GM23248 (cell line): ENCODE results near the gene TEDC2. TPM values are rescaled to one million over a fixed set of nuclear protein-coding genes. Genes with fewer than 3 reads are reported as not detected.
A peak's percentile ranks its signal among the peaks of the same experiment; 100 is the strongest.

Source experiments
- DNase-seq: peaks from one replicate; pipeline ENCODE4 v3.0.0-alpha.2; 2015
- H2AFZ ChIP-seq: fragments of 200-600 bp; sonication (generic); 2 replicates; pipeline ENCODE4 v1.6.1; 2016; ENCODE audit warnings: antibody characterized with exemption
- H3F3A ChIP-seq: fragments of 200-600 bp; sonication (generic); 2 replicates; pipeline ENCODE4 v1.6.1; 2016; ENCODE audit warnings: mild to moderate bottlenecking, antibody characterized with exemption, mixed run types; ENCODE audit not compliant: insufficient read depth
- H3K27ac ChIP-seq: fragments of 200-600 bp; sonication (generic); 2 replicates; pipeline ENCODE4 v1.5.1; 2016; ENCODE audit warnings: mild to moderate bottlenecking
- H3K27me3 ChIP-seq: fragments of 200-600 bp; sonication (generic); replicated peaks from 2 replicates; pipeline ENCODE4 v1.6.1; 2016; ENCODE audit warnings: mild to moderate bottlenecking; ENCODE audit not compliant: insufficient read depth
- H3K36me3 ChIP-seq: fragments of 200-600 bp; sonication (generic); 2 replicates; pipeline ENCODE4 v1.6.1; 2016; ENCODE audit warnings: low read depth, mild to moderate bottlenecking
- H3K4me1 ChIP-seq: fragments of 200-600 bp; sonication (generic); 2 replicates; pipeline ENCODE4 v1.6.1; 2016; ENCODE audit warnings: mild to moderate bottlenecking; ENCODE audit not compliant: insufficient read depth
- H3K4me2 ChIP-seq: fragments of 200-600 bp; sonication (generic); one replicate; pipeline ENCODE4 v1.6.1; 2016; ENCODE audit warnings: mild to moderate bottlenecking; ENCODE audit not compliant: unreplicated experiment
- H3K4me3 ChIP-seq: fragments of 200-600 bp; sonication (generic); 2 replicates; pipeline ENCODE4 v1.5.1; 2016; ENCODE audit warnings: mild to moderate bottlenecking
- H3K79me2 ChIP-seq: fragments of 200-600 bp; sonication (generic); 2 replicates; pipeline ENCODE4 v1.6.1; 2016; ENCODE audit warnings: mild to moderate bottlenecking; ENCODE audit not compliant: insufficient read depth
- H3K9ac ChIP-seq: fragments of 200-600 bp; sonication (generic); 2 replicates; pipeline ENCODE4 v1.6.1; 2016; ENCODE audit warnings: mild to moderate bottlenecking
- H3K9me2 ChIP-seq: fragments of 200-600 bp; sonication (generic); 2 replicates; pipeline ENCODE4 v1.6.1; 2016; ENCODE audit warnings: mixed run types, mild to moderate bottlenecking, moderate library complexity; ENCODE audit not compliant: insufficient read depth
- H3K9me3 ChIP-seq: fragments of 200-600 bp; sonication (generic); one replicate; pipeline ENCODE4 v1.6.1; 2017; ENCODE audit warnings: low read depth
- H4K20me1 ChIP-seq: fragments of 200-600 bp; sonication (generic); 2 replicates; pipeline ENCODE4 v1.6.0; 2016; ENCODE audit not compliant: insufficient read depth
- EZH2 ChIP-seq: fragments of 200-600 bp; sonication (generic); IDR thresholded peaks from 2 replicates; pipeline ENCODE4 v1.6.1; 2018; ENCODE audit warnings: antibody characterized with exemption, mild to moderate bottlenecking; ENCODE audit not compliant: insufficient read depth, poor library complexity, severe bottlenecking
- EZH2phosphoT487 ChIP-seq: fragments of 200-600 bp; sonication (generic); IDR thresholded peaks from 2 replicates; pipeline ENCODE4 v1.6.1; 2018; ENCODE audit warnings: antibody characterized with exemption, moderate library complexity, mild to moderate bottlenecking, low read depth; ENCODE audit not compliant: insufficient read depth
- WGBS, 2 experiments: methylation state at CpG; one replicate each; pipeline ENCODE4 v1.1.6; 2015 to 2017; ENCODE audit warnings: low lambda C conversion rate in 2 of 2, low coverage in 1 of 2; ENCODE audit errors: missing lambda C conversion rate in 2 of 2; 5-methylcytosine and 5-hydroxymethylcytosine counted together
- in situ Hi-C: fragments of 300-500 bp; cut with MboI; formaldehyde crosslinking; loops from 2 replicates; pipeline ENCODE4 v1.15.0; 2020
- polyA plus RNA-seq: library from polyadenylated mRNA; unstranded; fragments of >200 nt; fragmentation: Nextera tagmentation; extraction: Ambion mirVana; gene quantifications from 2 replicates; pipeline ENCODE4 v1.2.1, GENCODE V29; 2016
- total RNA-seq: library from RNA; depleted of rRNA; stranded (reverse); fragments of >200 nt; shearing (Covaris generic); gene quantifications from 2 replicates; pipeline ENCODE4 v1.2.3, GENCODE V29; 2014

The TEDC2 gene
- total and polyA plus RNA-seq, 2 experiments from 2014 or later = 4.8 to 6.8 TPM

GRCh38 chr16:2465653-2466415 is 5.9 kb downstream of the TEDC2 start:
- in situ Hi-C loops = no loop called here
- no peaks in the 10 kb centered on the region for H3K9me3 ChIP-seq

DNA sequence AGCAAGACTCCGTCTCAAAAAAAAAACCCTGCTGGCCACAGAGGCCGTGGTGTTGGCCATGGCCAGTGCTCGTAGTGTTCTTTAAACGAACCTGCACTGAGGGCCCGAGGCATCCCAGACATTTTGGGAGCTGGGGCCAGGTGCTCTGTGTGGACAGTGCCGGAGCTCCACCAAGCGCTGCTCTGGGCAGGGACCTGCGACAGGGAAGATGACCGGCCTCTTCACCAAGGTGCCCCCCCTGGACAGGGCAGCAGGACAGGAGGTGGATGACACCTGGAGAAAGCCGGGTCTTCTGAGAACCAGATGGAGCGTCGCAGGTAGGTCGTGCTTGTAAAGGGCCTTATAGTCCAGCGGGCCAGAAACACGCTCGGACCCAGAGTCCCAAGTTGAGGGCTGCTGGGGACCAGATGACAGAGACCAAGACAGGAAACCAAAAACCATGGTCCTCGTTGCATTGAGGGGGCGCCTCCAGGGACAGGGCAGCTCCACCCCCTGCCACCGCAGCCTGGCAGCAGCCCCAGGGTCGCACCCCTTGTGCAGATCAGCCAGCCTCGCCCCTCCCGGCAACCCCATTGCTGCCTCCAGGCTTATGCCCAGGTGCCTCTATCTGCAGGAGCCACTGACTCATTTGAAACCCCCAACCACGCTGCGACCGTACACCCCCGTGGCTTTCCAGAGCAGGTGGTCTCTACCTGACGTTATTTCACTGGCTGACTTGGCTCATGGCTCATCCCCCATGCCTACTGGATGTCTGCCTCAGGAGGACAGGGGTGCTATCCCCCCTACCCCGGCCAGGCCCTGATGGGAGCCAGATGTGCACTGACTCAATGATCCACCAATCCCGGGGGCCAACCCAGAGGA is 7.0 kb downstream of the TEDC2 start:
- no peaks in the 10 kb centered on the region for H3K27me3 ChIP-seq
- H3K4me1 ChIP-seq = no peaks in the 10 kb centered on the region
- H4K20me1 ChIP-seq = no peaks in the 10 kb centered on the region
- no peaks in the 10 kb centered on the region for H3K9me2 ChIP-seq
- H3K36me3 ChIP-seq = no peaks in the 10 kb centered on the region
- DNase-seq = no peak
- H2AFZ ChIP-seq = no peak overlapping the region
- H3K4me2 ChIP-seq = peak overlapping the region; percentile 77
- no peak overlapping the region for H3K27ac ChIP-seq
- peak overlapping the region; percentile 66; the same call in 1 of the 2 replicates for H3K4me3 ChIP-seq
- WGBS, 2 experiments = 75 to 78% methylated on average over 26 to 29 of the region's 29 CpGs
- H3F3A ChIP-seq = no peaks in the 10 kb centered on the region
- in situ Hi-C loops = no loop called here
- no peak for TF ChIP-seq EZH2
- no peak for TF ChIP-seq EZH2phosphoT487
- no peaks in the 10 kb centered on the region for H3K9me3 ChIP-seq
- peak overlapping the region; percentile 78 for H3K9ac ChIP-seq
- H3K79me2 ChIP-seq = no peaks in the 10 kb centered on the region

More at GRCh38 chr16:2465653-2466415, 5.9 kb downstream of the TEDC2 start:
- no peak overlapping the region for H2AFZ ChIP-seq
- no peak overlapping the region for H3K4me3 ChIP-seq
- peak; percentile 34 for DNase-seq
- no peaks in the 10 kb centered on the region for H4K20me1 ChIP-seq
- no peaks in the 10 kb centered on the region for H3K79me2 ChIP-seq
- H3K27ac ChIP-seq = no peak overlapping the region
- no peaks in the 10 kb centered on the region for H3K4me1 ChIP-seq
- no peaks in the 10 kb centered on the region for H3K9me2 ChIP-seq
- H3K36me3 ChIP-seq = no peaks in the 10 kb centered on the region
- H3K4me2 ChIP-seq = no peak overlapping the region
- H3F3A ChIP-seq = no peaks in the 10 kb centered on the region
- no peaks in the 10 kb centered on the region for H3K27me3 ChIP-seq
- no peak overlapping the region for H3K9ac ChIP-seq
- TF ChIP-seq EZH2phosphoT487 = no peak
- TF ChIP-seq EZH2 = no peak
- WGBS, 2 experiments = 67 to 72% methylated on average over 12 of the region's 12 CpGs

DNA sequence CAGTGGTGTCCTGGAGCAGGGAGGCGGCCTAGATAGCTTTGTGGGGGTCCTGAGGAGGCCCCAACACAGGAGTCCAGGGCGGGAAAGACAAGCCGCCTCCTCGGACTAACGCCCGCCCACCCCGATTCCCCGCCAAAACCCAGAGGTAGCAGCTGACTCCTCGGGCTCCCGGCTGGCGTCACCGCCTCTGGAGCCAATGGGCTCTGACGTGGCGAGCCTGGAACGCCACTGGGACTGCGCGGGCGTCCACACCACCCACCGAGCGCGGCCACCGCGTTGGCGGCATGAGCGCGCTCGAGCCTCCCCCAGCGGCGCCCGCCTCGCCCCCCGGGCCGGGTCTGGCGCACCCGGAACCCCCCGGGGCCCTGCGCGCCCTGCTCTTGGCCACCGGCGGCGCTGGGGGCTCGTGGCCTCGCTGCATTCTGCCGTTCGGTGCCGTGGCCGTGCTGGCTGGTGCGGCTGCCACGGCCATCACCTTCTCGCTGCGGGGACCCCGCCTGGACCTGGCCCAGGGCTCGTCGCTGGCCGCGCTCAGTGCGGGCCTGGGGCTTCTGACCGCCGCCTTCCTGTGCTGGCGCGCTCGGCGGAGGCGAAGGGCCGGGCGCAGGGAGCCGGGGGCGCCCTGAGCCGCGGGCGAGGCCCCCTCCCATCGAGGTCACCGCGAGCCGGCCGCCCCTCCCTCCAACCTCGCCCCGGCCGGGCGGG is 7.8 kb downstream of the TEDC2 start:
- DNase-seq = peak; percentile 93
- 1 to 2% methylated on average over 49 to 56 of the region's 80 CpGs for WGBS, 2 experiments
- Histone ChIP-seq H3K27me3 (no peaks in the 10 kb centered on the region), H3K9me2 (no peaks in the 10 kb centered on the region), H3K4me3 (peak overlapping the region; percentile 66), H3K9me3 (no peaks in the 10 kb centered on the region), H3K79me2 (no peaks in the 10 kb centered on the region), H3K4me2 (peak overlapping the region; percentile 77), H3K9ac (peak overlapping the region; percentile 78), H2AFZ (peak overlapping the region; percentile 62), H3K36me3 (no peaks in the 10 kb centered on the region), H3K27ac (no peak overlapping the region), H3K4me1 (no peaks in the 10 kb centered on the region), H4K20me1 (no peaks in the 10 kb centered on the region), H3F3A (no peaks in the 10 kb centered on the region)
- in situ Hi-C loops = no loop called here
- no peak for TF ChIP-seq EZH2phosphoT487

DNA sequence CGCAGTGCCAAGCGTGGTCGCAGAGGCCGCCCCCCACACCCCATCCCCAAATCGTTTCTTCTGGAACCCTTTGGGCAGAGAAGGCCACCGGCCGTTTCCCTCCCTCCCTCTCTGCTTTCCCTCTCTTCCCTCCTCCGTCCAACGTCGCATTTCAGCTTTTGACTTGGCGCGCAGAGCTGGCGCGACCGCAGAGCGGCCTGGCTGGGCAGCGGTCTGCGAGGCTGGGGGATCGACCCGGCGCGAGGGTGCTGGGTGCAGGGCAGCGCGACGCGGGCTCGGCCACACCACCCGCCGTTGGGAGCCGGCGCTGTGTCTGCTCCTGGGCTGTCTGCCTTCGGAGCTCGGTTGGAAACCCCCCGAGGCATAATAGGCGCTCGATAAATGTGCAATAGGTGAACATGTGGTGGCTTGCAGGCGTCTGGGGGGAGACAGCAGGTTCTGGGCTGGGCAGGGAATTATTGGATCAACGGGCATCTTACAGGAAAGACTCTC is 8.4 kb downstream of the TEDC2 start:
- Histone ChIP-seq H3K4me3 (peak overlapping the region; percentile 66), H3K79me2 (no peaks in the 10 kb centered on the region), H4K20me1 (no peaks in the 10 kb centered on the region), H3K4me2 (peak overlapping the region; percentile 77), H3K27me3 (no peaks in the 10 kb centered on the region), H3F3A (no peaks in the 10 kb centered on the region), H2AFZ (peak overlapping the region; percentile 62), H3K9me3 (no peaks in the 10 kb centered on the region), H3K4me1 (no peaks in the 10 kb centered on the region), H3K9ac (peak overlapping the region; percentile 78), H3K27ac (no peak overlapping the region), H3K36me3 (no peaks in the 10 kb centered on the region), H3K9me2 (no peaks in the 10 kb centered on the region)
- peak; percentile 59 for DNase-seq
- in situ Hi-C loops = no loop called here
- TF ChIP-seq EZH2 = no peak
- no peak for TF ChIP-seq EZH2phosphoT487
- WGBS, 2 experiments = 1 to 2% methylated on average over 32 to 35 of the region's 38 CpGs
